A673 (cell line): Measurements from ENCODE around the gene REG1B.

Source experiments
- CTCF ChIP-seq: fragments of 300-800, 200-600 bp; sonication (generic); conservative IDR thresholded peaks from 2 replicates; pipeline ENCODE4 v1.5.1; 2017; ENCODE audit warnings: low read depth, mild to moderate bottlenecking, antibody characterized with exemption, low read length, moderate library complexity, mixed read lengths
- EZH2 ChIP-seq: fragments of 200-600 bp; sonication (generic); IDR thresholded peaks from 2 replicates; pipeline ENCODE4 v1.6.1; 2017; ENCODE audit warnings: borderline replicate concordance, low read depth, mild to moderate bottlenecking, mixed read lengths, antibody characterized with exemption, low read length; ENCODE audit not compliant: poor library complexity, severe bottlenecking

- no peak for TF ChIP-seq CTCF
- no peak for TF ChIP-seq EZH2
These were observed 27.2 kb upstream of the REG1B start for GRCh38 chr2:79114797-79115494.
